ENCODE results near the gene TSG101.

DNA sequence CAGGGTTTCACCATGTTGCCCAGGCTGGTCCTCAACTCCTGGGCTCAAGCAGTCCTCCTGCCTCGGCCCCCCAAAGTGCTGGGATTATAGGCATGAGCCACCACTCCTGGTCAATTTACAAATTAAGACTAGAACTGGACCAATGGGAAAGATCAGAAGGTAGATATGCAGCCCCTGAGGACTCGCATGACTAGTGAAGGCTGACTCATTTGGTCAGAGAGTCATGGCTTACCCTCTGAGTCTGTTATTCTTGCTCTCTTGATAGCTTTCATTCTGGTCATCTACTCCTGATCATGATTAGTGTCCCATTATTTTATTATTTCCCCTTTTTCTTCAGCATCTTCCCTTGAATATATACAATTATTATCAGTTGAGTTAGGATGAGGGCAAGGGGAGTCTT, 73.8 kb downstream of the TSG101 start:
- TF ChIP-seq, protein P1, sequence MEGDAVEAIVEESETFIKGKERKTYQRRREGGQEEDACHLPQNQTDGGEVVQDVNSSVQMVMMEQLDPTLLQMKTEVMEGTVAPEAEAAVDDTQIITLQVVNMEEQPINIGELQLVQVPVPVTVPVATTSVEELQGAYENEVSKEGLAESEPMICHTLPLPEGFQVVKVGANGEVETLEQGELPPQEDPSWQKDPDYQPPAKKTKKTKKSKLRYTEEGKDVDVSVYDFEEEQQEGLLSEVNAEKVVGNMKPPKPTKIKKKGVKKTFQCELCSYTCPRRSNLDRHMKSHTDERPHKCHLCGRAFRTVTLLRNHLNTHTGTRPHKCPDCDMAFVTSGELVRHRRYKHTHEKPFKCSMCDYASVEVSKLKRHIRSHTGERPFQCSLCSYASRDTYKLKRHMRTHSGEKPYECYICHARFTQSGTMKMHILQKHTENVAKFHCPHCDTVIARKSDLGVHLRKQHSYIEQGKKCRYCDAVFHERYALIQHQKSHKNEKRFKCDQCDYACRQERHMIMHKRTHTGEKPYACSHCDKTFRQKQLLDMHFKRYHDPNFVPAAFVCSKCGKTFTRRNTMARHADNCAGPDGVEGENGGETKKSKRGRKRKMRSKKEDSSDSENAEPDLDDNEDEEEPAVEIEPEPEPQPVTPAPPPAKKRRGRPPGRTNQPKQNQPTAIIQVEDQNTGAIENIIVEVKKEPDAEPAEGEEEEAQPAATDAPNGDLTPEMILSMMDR (IDR thresholded peaks at IDR 0.05), result no peak
- TF ChIP-seq POLR2A (IDR thresholded peaks at IDR 0.05) (no peak), POLR2AphosphoS5 (IDR thresholded peaks at IDR 0.05) (no peak), EP300 (IDR thresholded peaks at IDR 0.05) (no peak)

Measured in gastroesophageal sphincter (tissue), 3 donors.